ENCODE measurements around the gene POLR3C.

DNA sequence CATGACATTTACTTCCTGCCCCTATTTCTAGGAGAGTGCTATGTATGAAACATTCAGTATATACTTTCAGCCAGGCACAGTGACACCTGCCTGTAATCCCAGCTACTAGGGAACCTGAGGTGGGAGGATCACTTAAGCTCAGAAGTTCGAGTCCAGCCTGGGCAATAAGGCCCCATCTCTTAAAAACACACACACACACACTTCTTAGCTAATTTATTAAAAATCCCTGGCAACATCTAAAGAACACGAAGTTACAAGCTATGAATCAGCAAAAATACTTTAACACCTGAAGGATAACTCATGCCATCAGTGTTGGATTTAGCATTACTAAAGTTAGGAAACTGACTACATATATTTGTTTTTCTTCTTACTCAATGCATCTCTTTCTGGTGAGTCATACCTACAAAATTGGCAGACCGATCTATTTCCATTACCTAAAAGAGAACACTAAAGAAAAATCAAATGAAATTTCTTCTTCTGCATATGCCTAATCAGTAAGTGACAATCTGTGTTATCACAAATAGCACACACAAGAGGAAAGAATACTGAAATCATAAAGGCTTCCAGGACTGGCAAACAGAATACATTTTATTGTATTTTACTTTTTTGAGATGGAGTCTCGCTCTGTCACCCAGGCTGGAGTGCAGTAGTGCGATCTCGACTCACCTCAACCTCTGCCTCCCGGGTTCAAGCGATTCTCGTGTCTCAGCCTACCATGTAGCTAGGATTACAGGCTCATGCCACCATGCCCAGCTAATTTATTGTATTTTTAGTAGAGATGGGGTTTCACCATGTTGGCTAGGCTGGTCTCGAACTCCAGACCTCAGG is 41.5 kb upstream of the POLR3C start:
- TF ChIP-seq, protein P1, sequence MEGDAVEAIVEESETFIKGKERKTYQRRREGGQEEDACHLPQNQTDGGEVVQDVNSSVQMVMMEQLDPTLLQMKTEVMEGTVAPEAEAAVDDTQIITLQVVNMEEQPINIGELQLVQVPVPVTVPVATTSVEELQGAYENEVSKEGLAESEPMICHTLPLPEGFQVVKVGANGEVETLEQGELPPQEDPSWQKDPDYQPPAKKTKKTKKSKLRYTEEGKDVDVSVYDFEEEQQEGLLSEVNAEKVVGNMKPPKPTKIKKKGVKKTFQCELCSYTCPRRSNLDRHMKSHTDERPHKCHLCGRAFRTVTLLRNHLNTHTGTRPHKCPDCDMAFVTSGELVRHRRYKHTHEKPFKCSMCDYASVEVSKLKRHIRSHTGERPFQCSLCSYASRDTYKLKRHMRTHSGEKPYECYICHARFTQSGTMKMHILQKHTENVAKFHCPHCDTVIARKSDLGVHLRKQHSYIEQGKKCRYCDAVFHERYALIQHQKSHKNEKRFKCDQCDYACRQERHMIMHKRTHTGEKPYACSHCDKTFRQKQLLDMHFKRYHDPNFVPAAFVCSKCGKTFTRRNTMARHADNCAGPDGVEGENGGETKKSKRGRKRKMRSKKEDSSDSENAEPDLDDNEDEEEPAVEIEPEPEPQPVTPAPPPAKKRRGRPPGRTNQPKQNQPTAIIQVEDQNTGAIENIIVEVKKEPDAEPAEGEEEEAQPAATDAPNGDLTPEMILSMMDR (IDR thresholded peaks at IDR 0.05), result no peak
- TF ChIP-seq TCF7L2 (IDR thresholded peaks at IDR 0.05; ENCODE audit: low read depth, low read length) (no peak), REST (IDR thresholded peaks at IDR 0.05; ENCODE audit: insufficient read depth in 1 of 2, low read depth in 2 of 2, low read length in 1 of 2) (no peak), POLR2AphosphoS5 (IDR thresholded peaks at IDR 0.05; ENCODE audit: low read depth, low read length) (peak; percentile 42; the same call in 1 of the 2 replicates), SIN3A (IDR thresholded peaks at IDR 0.05; ENCODE audit: borderline replicate concordance, insufficient read depth, low read depth, low read length) (no peak)
